NCI-H1694 (cell line): ENCODE measurements around the gene SH3RF3.
"Not testable (repeated sequence)": the region's sequence is repeated elsewhere in the genome, so short reads cannot be mapped to it uniquely, and the experiment has no call there.

ENCODE experiments used
- DNase-seq: peaks from one replicate; lab custom pipeline; 2025; lab: John Stamatoyannopoulos, UW

SH3RF3 gene

DNA sequence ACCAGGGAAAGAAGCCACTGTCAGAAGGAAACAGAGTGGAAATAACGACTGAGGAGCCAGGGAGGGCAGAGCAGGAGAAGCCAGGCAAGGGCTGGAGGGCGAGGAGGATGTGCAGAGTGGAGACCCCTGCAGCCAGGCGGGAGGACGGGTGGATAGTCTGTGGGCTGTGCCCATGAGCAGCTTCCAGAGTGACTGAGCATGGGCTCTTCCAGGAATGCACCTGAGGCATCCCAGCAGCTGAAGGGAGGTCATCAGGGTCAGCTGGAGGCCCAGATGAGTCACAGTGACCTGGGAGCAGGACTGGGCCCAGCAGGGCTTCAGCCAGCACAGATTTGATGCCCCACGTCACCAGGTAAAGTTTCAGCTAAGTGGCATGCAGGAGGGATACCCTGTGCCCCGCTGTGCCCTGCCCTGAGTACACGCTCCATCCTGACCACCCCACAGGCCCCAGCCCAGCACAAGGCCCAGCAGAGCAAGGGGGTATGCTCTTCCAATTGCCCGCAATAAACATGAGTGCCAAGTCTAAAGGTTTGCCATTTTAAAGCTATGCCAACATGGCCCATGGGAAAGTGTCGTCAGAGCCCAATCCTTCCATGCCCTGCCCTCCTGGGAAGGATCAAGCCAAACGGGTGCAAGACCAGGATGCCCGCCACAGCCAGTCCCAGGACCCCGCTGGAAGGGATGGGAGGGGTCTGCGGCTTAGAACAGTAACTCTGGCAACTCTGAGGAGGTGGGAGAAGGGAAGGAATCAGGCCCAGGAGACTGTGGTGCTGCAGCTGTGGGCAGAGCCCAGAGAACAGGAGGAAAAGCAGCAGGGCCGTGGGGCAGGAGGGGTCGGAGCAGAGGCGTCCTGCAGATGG lies 399.1 kb downstream of the SH3RF3 start:
- DNase-seq: no peak

DNA sequence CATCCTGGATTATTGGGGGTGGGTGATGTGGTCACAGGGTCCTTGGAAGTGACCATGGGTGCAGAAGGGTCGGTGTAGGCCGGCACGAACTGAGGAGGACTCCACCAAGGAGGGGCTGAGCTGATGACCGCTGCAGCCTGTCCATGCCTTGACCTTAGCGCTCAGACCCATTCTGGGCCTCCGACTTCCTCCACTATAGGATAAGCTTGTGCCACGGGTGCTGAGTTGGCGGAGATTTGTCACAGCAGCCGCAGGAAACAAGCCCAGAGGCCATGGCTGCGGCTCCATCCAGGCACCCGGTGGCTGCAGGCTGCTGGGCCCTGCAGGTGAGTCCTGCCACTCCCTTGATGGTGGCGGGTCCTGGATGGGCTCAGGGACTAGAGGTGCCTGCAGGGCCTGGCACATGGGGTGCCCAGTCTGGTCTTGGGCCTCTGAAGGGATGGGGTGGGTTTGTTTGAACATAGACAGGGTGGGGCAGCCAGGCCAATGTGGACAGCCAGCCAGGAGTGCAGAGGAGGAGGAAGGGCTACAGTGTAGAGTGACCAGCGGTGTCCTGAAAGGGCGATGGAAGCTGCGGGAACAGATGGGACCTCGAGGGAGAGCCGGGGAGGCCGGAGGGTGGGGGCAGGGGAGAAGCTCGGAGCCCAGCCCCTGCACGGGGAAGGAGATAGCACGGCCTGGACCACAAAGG lies 400.0 kb downstream of the SH3RF3 start:
- no peak for DNase-seq

GRCh38 chr2:109529532-109530449 lies 400.8 kb downstream of the SH3RF3 start:
- no peak for DNase-seq

DNA sequence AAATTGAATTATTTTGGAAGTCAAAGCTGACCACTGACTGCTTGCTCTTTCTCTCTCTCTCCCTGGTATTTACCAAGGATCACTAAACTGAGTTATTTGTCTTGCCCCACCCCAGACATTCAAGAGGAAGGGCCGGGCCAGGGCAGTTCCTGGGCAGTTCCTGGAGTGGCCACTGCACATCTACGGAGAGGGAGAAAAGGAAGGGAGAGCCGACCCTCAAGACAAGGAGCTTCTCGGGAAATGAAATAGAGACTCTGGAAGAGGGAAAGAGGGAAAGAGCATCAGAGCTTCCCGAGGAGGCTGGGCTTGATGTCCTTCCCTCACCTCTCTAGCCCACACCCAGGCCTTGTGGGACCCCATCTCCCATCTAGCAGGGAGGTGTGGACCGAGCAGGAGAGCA lies 401.7 kb downstream of the SH3RF3 start:
- DNase-seq: no peak

GRCh38 chr2:109531221-109531620 lies 402.2 kb downstream of the SH3RF3 start:
- no peak for DNase-seq

- DNase-seq: no peak
Observed at GRCh38 chr2:109531896-109532727, 403.1 kb downstream of the SH3RF3 start.

- no peak for DNase-seq
Observed at GRCh38 chr2:109532728-109533076, 403.7 kb downstream of the SH3RF3 start.

GRCh38 chr2:109533823-109534222 lies 404.8 kb downstream of the SH3RF3 start:
- DNase-seq: no peak

DNA sequence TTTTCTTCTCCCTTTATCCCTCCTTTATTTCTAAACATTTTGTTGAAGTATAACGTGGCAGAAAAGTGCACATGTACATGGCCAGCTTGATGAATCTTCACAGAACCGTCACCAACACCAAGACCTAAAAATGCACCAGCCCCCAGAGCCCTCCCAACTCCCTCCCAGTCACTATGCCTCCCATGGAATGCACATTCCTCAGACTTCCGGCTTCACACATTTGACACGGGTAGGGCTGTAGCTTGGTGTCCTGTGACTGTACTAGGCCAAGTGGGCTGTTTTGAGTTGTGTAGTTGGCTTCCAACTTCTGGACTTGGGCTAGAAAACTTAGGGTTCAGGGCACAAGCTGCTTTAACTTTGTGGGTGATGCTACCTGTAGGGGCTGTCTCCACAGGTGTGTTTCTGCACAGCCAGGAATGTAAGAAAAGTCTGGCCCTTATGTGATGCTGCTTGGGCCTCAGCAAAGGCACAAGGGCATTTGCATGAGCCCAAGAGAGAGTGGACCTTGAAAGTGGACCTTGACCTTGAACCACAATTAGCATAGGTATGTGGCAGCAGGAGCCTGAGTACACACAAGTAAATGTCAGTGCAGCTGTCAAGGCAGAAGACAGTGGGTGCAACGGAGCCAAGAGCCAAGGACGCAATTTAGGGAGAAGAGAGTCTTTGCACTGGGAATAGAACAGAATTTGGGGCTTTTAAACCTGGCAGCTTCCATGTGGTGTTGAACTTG lies 406.4 kb downstream of the SH3RF3 start:
- no peak for DNase-seq

GRCh38 chr2:109536556-109536955 lies 407.6 kb downstream of the SH3RF3 start:
- DNase-seq: not testable (repeated sequence)

- DNase-seq: no peak
Observed at GRCh38 chr2:109537565-109538222, 408.7 kb downstream of the SH3RF3 start.

DNA sequence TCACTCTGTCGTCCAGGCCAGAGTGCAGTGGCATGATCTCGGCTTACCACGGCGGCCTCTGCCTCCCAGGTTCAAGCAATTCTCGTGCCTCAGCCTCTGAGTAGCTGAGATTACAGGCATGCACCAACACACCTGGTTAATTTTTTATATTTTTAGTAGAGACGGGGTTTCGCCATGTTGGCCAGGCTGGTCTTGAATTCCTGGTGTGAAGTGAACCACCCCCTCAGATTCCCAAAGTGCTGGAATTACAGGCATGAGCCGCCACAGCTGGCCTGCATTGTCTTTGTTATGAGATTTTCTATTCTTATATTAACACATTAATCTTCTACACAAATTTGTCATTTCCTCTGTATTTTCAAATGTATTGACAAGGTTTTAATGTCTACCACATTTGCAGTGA lies 409.5 kb downstream of the SH3RF3 start:
- no peak for DNase-seq

DNA sequence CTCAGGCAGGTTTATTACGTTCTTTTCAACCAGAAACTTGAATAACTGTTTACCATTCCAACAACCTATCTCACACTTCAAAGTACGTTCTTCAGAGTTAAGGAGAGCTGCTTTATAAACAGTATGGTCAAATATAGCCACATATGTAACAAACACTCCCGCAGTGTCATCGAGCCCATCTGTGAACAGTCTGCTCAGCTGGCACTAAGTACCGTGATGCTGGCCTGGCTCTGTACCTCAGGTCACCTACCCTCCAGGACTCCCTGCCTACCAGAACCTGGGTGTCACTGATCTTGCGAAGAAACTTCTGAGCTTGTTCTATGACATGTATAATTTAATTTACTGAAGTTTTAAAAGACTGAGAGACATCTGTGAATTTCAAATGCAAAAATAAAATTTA lies 413.4 kb downstream of the SH3RF3 start:
- DNase-seq: peak; percentile 18

- peak; percentile 41 for DNase-seq
Observed at GRCh38 chr2:109545828-109546713, 417.1 kb downstream of the SH3RF3 start.

DNA sequence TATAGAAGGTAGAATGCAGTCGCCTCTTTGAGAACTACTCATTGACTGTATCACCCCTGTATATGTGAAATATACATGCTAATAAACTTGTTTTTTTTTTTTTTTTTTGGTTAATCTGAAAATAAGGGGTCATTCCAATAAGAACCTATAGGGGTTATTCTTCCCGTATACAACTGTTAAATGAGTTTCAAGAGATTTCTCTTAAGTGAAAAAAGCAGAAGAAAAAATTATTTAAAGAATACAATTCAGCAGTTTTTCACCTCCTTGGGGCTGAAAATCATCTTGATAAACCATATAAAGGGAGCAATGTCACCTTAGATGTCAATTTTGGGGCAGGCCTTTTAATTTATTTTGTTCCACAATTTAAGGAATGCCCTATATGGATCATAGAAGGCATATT lies 418.3 kb downstream of the SH3RF3 start:
- DNase-seq: no peak

- DNase-seq: no peak
Observed at GRCh38 chr2:109549016-109549590, 420.1 kb downstream of the SH3RF3 start.
